Stimulated activated effector memory CD8-positive, alpha-beta T cell treated with anti-CD3 and anti-CD28 coated beads, Interleukin-12 subunit alpha, Interleukin-12 subunit beta, amount 100 ng/mL, for 72 hours (primary cell): ENCODE measurements around the gene ABCC8.

Source experiments
- ATAC-seq: fragments of 150-1000 bp; cut with Tn5 transposase; 2 replicates; pipeline ENCODE4 v1.10.0; 2021
- DNase-seq, 2 donors: peaks; one replicate each; pipeline ENCODE4 v3.0.0; 2021 to 2022; ENCODE audit warnings: low spot score in 2 of 2
- H3K27ac Mint-ChIP-seq: one replicate; pipeline ENCODE4 v1.8.0; 2022; ENCODE audit warnings: mild to moderate bottlenecking, mixed read lengths
- H3K36me3 Mint-ChIP-seq: one replicate; pipeline ENCODE4 v1.8.0; 2022; ENCODE audit warnings: mild to moderate bottlenecking, mixed read lengths
- H3K4me1 Mint-ChIP-seq: one replicate; pipeline ENCODE4 v1.8.0; 2022; ENCODE audit warnings: mixed read lengths
- H3K4me3 Mint-ChIP-seq: one replicate; pipeline ENCODE4 v1.8.0; 2022; ENCODE audit warnings: mild to moderate bottlenecking, mixed read lengths
- H3K9me3 Mint-ChIP-seq: one replicate; pipeline ENCODE4 v1.8.0; 2022; ENCODE audit warnings: mixed read lengths

Gene ABCC8

DNA sequence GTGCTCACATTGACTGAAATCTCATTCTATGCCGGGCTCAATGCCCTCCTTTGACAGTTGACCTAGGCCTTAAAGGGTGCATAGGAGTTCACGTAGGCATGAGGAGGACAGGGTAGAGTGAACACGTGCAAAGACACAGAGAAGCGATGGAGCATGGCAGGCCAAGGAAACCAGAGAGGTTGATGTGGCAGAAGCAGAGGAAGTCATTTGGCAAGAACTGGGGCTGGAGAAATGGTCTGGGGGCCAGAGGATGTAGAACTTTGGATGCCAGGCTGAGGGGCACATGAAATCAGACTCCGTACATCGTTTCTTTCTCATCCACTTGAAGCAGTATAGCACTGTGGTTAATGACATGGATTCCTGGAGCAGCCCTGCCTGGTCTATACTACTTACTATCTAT, 13.6 kb upstream of the ABCC8 start:
- no peak for ATAC-seq
- H3K4me3 Mint-ChIP-seq = no peak overlapping the region
- no peaks in the 10 kb centered on the region for H3K9me3 Mint-ChIP-seq
- no peaks in the 10 kb centered on the region for H3K4me1 Mint-ChIP-seq
- no peak for DNase-seq
- H3K36me3 Mint-ChIP-seq = no peaks in the 10 kb centered on the region
- no peak overlapping the region for H3K27ac Mint-ChIP-seq

DNA sequence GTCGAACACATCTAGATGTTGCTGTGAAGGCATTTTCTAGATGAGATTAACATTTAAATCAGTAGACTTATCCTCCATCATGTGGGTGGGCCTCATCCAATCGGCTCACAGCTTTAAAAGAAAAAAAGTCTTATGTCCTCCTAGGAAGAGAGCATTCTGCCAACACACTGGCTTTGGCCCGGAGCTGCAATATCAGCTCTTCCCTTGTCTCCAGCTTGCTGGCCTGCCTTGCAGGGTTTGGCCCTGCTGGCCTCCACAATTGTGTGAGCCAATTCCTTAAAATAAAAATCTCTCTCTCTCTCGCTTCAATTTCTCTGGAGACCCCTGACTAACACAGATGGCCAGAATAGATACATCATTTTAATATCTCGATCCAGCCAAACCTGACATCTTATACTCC, 13.1 kb upstream of the ABCC8 start:
- DNase-seq = no peak
- no peak for ATAC-seq
- no peak overlapping the region for H3K4me3 Mint-ChIP-seq
- H3K9me3 Mint-ChIP-seq = no peaks in the 10 kb centered on the region
- H3K4me1 Mint-ChIP-seq = no peaks in the 10 kb centered on the region
- no peaks in the 10 kb centered on the region for H3K36me3 Mint-ChIP-seq
- H3K27ac Mint-ChIP-seq = no peak overlapping the region

DNA sequence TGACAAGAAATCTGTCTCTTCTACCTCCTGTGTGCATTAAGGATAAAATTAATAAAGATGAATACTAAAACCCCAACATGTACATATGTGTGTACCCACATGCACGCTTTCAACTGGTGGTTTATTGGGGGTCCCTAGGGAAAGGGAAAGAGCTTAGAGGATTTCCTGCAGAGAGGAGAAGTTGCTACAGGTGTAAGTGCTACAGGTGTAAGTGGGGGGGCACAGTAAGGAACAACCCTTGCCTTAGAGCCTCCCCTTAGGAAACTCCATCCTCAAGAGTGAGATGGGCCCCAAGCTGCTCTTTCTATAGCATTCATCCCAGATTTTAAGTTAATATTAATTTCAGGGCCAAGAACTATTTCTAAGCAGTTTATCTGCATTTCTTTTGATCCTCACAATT, 11.9 kb upstream of the ABCC8 start:
- no peaks in the 10 kb centered on the region for H3K36me3 Mint-ChIP-seq
- H3K4me3 Mint-ChIP-seq = no peak overlapping the region
- H3K4me1 Mint-ChIP-seq = no peaks in the 10 kb centered on the region
- H3K27ac Mint-ChIP-seq = no peak overlapping the region
- H3K9me3 Mint-ChIP-seq = peaks cover 1% of the 10 kb centered on the region
- no peak for DNase-seq
- ATAC-seq = no peak

DNA sequence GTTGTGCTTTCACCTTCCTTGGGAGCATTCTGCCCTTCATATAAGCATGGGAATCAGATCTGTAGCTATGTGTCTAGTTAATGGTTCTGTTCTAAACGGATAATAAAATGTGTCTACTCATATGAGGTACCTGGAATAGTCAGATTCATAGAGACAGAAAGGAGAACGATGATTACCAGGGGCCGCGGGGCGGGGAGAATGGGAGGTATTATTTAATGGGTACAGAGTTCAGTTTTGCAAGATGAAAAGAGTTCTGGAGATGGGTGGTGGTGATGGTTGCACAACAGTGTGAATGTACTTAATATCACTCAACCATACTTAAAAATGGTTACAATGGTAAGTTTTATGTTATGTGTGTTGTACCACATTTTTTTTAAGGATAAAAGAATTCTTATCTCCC, 10.0 kb upstream of the ABCC8 start:
- DNase-seq (no peak), ATAC-seq (no peak)
- Mint-ChIP-seq H3K36me3 (no peaks in the 10 kb centered on the region), H3K9me3 (peaks cover 4% of the 10 kb centered on the region), H3K4me1 (no peaks in the 10 kb centered on the region), H3K27ac (no peak overlapping the region), H3K4me3 (no peak overlapping the region)

DNA sequence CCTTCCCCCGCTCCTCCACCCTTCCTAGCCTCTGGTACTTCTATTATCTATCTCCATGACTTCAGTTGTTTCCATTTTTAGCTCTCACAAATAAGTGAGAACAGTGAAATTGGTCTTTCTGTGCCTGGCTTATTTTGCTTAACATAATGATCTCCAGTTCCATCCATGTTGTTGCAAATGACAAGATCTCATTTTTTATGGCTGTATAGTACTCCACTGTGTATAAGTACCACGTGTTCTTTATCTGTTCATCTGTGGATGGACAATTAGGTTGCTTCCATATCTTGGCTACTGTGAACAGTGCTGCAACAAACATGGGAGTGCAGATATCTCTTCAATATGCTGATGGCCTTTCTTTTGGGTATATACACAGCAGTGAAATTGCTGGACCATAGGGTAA, 6.9 kb upstream of the ABCC8 start:
- Mint-ChIP-seq H3K4me1 (no peaks in the 10 kb centered on the region), H3K4me3 (no peak overlapping the region), H3K9me3 (peaks cover 4% of the 10 kb centered on the region), H3K27ac (no peak overlapping the region), H3K36me3 (no peaks in the 10 kb centered on the region)
- ATAC-seq = no peak
- no peak for DNase-seq

DNA sequence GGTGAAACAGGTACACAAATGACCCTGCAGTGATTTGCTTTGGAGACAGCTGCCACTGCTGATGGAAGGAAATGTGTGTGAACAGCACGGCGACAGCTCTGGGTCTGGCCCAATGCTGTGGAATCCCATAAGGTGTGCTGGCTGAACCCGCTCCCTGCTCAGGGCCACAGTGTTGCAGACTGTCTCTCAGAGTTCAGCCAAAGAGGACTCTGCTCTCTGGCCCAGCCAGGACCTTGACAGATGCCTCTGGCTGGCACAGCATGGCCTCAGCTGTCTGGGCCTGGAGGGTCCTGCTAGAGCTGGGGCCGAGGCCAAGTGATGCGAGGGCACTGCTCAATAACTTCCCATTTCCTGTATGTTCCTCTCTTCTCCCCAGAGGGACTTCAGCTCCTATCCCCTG, 5.3 kb upstream of the ABCC8 start:
- DNase-seq (no peak), ATAC-seq (no peak)
- H3K36me3 Mint-ChIP-seq = no peaks in the 10 kb centered on the region
- H3K9me3 Mint-ChIP-seq = peaks cover 4% of the 10 kb centered on the region
- no peak overlapping the region for H3K27ac Mint-ChIP-seq
- no peaks in the 10 kb centered on the region for H3K4me1 Mint-ChIP-seq
- no peak overlapping the region for H3K4me3 Mint-ChIP-seq

DNA sequence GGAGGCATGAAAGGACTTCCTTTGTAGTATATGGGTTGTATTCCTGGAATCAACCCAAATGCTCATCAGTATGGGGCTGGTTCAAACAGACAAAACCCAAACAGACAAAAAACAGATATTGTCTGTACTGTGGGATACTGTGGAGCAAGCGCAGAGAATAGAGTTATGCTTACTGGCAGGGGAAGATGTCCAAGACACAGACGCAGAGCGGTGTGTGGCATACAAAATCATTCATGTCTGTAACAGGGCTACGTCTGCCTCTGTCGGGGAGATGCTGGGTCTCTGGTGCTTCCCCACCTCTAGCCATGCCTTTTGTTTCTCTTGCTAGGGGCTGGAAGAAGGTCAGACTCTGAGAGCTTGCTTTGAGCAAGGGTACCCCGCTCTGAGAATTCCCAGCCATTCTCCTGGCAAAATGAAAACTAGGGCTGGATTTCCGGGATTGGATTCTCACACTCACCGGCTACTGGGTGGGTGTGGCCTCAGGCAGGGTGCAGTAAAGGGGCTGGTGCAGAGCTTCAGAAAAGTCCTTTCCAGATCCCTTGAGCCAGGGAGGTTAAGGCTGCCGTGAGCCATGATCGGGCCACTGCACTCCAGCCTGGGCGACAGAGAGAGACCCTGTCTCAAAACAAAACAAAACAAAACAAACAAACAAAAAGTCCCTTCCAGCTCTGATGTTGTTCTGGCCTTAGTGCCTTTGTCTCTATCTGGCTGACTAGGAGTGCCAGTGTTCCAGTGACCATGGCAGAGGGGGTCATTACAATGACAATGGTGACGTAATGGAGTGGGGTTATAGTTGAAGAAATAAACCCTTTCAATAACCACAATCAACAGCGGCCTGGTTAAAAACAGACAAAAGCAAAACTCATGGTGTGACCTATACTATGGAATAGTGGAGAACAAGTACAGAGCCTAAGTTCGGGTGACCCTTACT, 2.9 kb upstream of the ABCC8 start:
- DNase-seq = no peak
- Mint-ChIP-seq H3K4me3 (no peak overlapping the region), H3K4me1 (no peaks in the 10 kb centered on the region), H3K27ac (no peak overlapping the region), H3K9me3 (peaks cover 4% of the 10 kb centered on the region), H3K36me3 (no peaks in the 10 kb centered on the region)
- ATAC-seq = no peak

DNA sequence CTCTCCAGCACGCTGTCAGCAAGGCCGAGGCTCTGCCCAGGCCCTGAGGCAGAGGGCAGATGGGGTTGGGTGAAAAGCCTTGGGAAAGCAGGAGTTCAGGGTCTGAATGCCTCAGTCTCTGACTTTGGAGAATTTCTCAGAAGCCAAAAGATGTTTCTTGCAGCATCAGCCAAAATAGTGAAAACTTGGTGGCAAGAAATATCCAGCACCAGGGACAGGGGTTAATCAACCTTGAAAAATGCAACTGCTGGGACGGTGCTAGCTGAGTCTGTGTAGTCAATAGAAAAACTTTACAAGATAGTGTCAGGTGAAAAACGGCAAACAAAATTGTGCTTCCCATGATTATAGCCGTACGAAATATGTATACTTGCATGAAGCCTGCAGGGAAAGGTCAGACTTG, 1.4 kb upstream of the ABCC8 start:
- H3K27ac Mint-ChIP-seq = no peak overlapping the region
- H3K36me3 Mint-ChIP-seq = no peaks in the 10 kb centered on the region
- no peak overlapping the region for H3K4me3 Mint-ChIP-seq
- H3K9me3 Mint-ChIP-seq = no peaks in the 10 kb centered on the region
- DNase-seq = no peak
- no peak for ATAC-seq
- H3K4me1 Mint-ChIP-seq = no peaks in the 10 kb centered on the region

DNA sequence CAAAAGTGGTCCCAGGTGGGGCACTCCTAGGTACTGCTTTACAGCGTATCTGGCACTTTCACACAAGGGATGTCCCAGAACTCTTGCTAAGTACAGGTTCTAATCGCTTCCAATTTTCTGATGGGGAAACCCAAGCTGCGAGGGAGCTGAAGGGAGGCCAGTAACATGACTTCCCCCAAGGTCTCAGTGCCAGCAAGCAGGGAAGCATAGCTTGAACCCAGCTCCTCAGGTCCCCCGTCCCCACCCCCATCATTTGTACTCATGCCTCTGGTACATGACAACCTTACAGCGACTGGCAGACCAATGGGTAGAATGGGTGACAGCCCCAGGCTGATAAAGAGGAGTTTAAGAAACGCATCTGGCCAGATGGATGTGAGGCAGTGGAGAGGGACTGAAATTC, 716 bp upstream of the ABCC8 start:
- Mint-ChIP-seq H3K4me3 (no peak overlapping the region), H3K36me3 (no peaks in the 10 kb centered on the region), H3K27ac (no peak overlapping the region)

DNA sequence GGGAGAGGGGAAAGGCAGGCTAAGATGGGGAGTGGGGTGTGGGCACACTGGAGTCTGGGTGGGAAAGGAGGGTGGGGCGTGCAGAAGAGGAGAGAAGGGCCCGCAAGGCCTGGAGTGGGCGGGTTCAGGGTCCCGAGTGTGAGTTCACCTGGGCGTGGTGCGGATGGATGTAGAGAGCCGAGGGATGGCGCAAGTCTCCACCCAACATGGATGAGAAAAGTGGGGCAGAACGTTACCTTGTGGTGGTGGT, 364 bp upstream of the ABCC8 start:
- Mint-ChIP-seq H3K36me3 (no peaks in the 10 kb centered on the region), H3K4me3 (no peak overlapping the region)

More for the DNA sequence above, 716 bp upstream of the ABCC8 start:
- ATAC-seq = no peak
- Mint-ChIP-seq H3K4me1 (no peaks in the 10 kb centered on the region), H3K9me3 (no peaks in the 10 kb centered on the region)
- DNase-seq = no peak

DNA sequence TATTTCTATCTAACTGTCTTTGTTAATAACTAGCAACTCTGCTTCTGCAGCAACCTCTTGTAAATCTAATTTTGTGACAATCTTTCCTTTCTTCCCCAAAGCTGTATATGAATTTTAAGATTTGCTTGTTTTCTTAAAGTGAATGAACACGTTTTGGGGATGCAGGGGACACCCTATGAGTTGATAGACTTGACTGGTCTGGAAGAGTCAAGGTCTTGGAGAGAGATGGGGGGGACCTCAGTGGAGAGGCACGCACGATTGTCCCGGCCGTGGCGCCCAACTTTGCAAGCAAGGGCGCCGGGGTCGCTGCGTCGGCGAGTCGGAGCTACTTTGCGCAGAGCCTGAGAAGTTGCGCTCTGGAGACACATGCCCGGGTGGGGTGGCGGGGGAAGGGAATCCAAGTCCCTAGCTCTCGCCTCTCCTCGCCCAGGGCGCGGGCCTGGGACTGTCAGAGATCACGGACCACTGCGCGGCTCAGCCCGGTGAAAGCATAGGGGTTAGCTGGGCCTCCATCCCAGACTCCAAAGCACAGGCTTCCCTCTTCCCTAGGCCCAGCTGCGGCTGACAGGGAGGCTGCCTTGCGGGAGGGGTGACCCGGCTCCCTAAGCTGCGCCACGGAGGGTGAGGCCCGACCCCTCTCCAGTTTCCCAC, 854 bp downstream of the ABCC8 start:
- Mint-ChIP-seq H3K9me3 (no peaks in the 10 kb centered on the region), H3K27ac (no peak overlapping the region), H3K36me3 (no peaks in the 10 kb centered on the region), H3K4me3 (no peak overlapping the region), H3K4me1 (no peaks in the 10 kb centered on the region)
- DNase-seq (no peak), ATAC-seq (no peak)

More for the DNA sequence above, 364 bp upstream of the ABCC8 start:
- H3K4me1 Mint-ChIP-seq = no peaks in the 10 kb centered on the region
- H3K9me3 Mint-ChIP-seq = no peaks in the 10 kb centered on the region
- no peak for ATAC-seq
- DNase-seq = no peak
- H3K27ac Mint-ChIP-seq = no peak overlapping the region

DNA sequence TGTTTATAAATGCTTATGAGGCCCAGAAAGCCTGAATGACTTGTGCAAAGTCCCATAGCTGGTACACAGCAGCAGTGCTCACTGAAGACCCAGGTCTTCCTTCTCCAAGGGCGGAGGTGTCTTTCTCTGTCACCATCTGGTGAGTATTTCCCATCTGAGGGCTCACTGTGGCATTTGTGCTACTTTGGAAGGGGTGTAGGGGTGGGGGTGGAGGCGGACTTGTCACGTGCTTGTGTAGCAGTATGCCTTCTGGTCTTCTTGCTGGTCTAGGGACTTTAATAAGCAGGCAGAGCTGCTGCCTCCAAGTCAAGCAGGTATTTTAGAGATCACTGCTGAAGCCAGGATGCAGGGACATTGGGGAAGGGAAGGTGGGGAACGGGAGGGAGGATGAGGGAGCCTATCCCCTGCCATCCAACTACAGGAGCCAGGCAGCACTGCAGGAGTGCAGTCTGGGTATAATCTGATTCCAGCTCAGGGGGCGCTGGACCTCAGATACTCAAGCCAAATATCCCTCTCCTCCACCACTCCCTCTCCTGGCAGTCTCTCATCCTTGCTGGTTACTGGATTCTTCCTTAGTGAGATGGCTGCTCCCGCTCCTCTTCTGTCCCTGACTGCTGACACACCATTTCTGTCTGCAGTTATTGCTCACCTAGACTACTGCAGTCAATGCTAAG, 3.4 kb downstream of the ABCC8 start:
- ATAC-seq = no peak
- Mint-ChIP-seq H3K36me3 (no peaks in the 10 kb centered on the region), H3K4me1 (no peaks in the 10 kb centered on the region)

DNA sequence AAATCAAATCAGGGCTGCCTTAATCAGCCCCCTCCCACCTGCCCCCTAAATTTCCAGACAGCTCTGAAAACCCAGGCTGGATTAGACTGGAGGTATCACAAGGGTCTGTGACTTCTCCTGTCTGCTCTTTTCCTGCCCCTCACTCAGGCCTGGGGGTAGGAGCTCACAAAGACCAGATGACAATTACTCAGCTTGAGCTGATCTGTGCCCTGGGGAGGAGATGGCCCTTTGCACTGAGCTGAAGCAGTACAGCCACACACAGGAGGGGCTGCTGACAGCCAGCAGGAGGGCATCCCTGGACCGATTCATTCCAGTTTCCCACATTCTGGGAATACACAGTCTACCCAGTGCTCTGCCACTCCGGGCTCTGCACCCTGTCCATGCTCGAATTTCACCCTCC, 4.2 kb downstream of the ABCC8 start:
- no peak for ATAC-seq
- H3K4me1 Mint-ChIP-seq = no peaks in the 10 kb centered on the region
- DNase-seq = no peak
- H3K36me3 Mint-ChIP-seq = no peaks in the 10 kb centered on the region
- H3K4me3 Mint-ChIP-seq = no peak overlapping the region
- H3K27ac Mint-ChIP-seq = no peak overlapping the region
- no peaks in the 10 kb centered on the region for H3K9me3 Mint-ChIP-seq

More for the DNA sequence above, 3.4 kb downstream of the ABCC8 start:
- DNase-seq = no peak
- Mint-ChIP-seq H3K9me3 (no peaks in the 10 kb centered on the region), H3K4me3 (no peak overlapping the region), H3K27ac (no peak overlapping the region)

DNA sequence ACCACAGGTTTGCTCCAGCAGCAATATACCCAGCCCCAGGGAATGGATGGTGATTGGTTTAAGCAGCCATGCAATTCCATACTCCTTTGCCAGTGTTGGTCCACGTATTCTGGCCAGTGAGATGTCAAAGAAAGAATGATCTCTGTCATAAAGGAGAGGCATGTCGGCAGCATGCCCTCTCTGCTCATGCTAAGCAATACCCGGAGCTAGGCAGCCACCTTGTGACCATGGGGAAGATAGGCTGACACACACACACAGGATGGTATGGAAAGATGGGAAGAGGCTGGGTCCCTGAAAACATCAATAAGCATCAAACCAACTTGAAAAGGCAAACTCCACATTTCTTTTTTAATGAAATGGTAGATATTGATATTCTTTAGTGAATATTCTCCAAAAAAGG, 5.1 kb downstream of the ABCC8 start:
- H3K4me3 Mint-ChIP-seq = no peak overlapping the region
- no peak for DNase-seq
- H3K27ac Mint-ChIP-seq = no peak overlapping the region
- no peaks in the 10 kb centered on the region for H3K36me3 Mint-ChIP-seq
- no peaks in the 10 kb centered on the region for H3K9me3 Mint-ChIP-seq
- ATAC-seq = no peak
- H3K4me1 Mint-ChIP-seq = no peaks in the 10 kb centered on the region

DNA sequence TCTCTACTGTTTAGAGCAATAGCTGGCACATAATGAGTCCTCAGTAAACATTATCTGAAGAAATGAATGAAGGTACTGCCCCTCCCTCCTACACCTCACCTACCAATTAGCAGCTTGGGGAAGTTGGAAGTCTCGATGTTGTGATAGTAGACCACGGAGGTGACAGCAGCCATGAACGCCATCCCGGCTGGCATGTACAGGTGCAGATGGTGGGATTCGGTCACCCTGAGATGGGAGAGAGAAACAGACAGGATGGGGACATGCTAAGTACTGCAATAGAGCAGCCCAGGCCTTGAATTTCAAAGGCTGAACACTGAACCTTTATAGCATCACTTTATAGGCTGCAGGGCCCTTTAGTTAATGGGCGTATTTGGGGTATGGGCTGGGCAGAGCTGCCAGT, 6.6 kb downstream of the ABCC8 start:
- H3K36me3 Mint-ChIP-seq = no peaks in the 10 kb centered on the region
- no peaks in the 10 kb centered on the region for H3K4me1 Mint-ChIP-seq
- DNase-seq (no peak), ATAC-seq (no peak)
- H3K9me3 Mint-ChIP-seq = no peaks in the 10 kb centered on the region
- H3K27ac Mint-ChIP-seq = no peak overlapping the region
- no peak overlapping the region for H3K4me3 Mint-ChIP-seq

DNA sequence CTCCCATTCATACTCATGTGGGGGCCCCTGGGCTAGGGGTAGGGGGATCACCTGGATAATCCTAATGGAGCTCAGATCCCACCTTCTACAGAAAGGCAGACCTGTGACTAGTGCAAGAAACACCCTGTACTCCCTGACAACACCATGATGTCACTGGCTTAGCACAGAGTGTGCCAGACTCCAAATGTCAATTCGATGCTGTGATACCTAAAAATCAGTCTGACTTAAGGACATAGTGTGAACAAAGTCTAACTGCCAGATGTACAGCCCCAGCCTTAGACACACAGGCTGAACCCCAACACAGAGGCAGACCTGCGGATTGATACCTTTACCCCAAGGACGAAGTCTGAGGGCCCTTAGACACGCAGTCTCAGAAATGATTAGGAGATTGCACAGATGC, 8.5 kb downstream of the ABCC8 start:
- Mint-ChIP-seq H3K27ac (no peak overlapping the region), H3K9me3 (no peaks in the 10 kb centered on the region), H3K36me3 (no peaks in the 10 kb centered on the region), H3K4me1 (no peaks in the 10 kb centered on the region), H3K4me3 (no peak overlapping the region)
- no peak for DNase-seq
- no peak for ATAC-seq
